IMR-90 (cell line): Measurements from ENCODE around the gene UBE2E2. TPM values are rescaled to one million over a fixed set of nuclear protein-coding genes. Genes with fewer than 3 reads are reported as not detected.

Source experiments
- ATAC-seq: fragments of 200-7000 bp; cut with Tn5 transposase; 2 replicates; pipeline ENCODE4 v1.9.1; 2020; ENCODE audit warnings: low read depth, mild to moderate bottlenecking, moderate library complexity
- BruUV-seq: library from RNA; stranded (reverse); fragments of 400-500 nt; replicated peaks from 2 replicates; lab custom pipeline; 2021; lab: Mats Ljungman, UMichigan
- CTCF ChIA-PET: fragments of 300-600 bp; formaldehyde crosslinking; extraction: SDS; loops from one replicate; lab custom pipeline; 2021; ENCODE audit warnings: antibody characterized with exemption; lab: Yijun Ruan, JAX
- POLR2A ChIA-PET: fragments of 300-600 bp; sonication (Branson Sonifier 250); formaldehyde crosslinking; loops from one replicate; lab custom pipeline; 2022; ENCODE audit warnings: antibody characterized with exemption; ENCODE audit not compliant: unreplicated experiment; lab: Charles Lee
- DNase-seq: peaks from one replicate; pipeline ENCODE4 v3.0.0; 2013
- H2AFZ ChIP-seq: replicated peaks from 2 replicates; pipeline ENCODE3; 2013; ENCODE audit warnings: low read length, mild to moderate bottlenecking; ENCODE audit not compliant: poor library complexity
- H2AK5ac ChIP-seq: 2 replicates; pipeline ENCODE4 v1.6.1; 2013; ENCODE audit warnings: low read depth, low read length, inconsistent platforms
- H2AK9ac ChIP-seq: replicated peaks from 2 replicates; pipeline ENCODE3; 2013; ENCODE audit warnings: mild to moderate bottlenecking, low read depth, low read length, moderate library complexity; ENCODE audit not compliant: poor library complexity
- H2BK120ac ChIP-seq: 2 replicates; pipeline ENCODE4 v1.6.1; 2013; ENCODE audit warnings: low read depth, low read length, inconsistent platforms
- H2BK15ac ChIP-seq: 3 replicates; pipeline ENCODE4 v1.6.1; 2013; ENCODE audit warnings: low read depth, low read length, inconsistent platforms
- H2BK20ac ChIP-seq: 2 replicates; pipeline ENCODE4 v1.6.1; 2013; ENCODE audit warnings: low read depth, mild to moderate bottlenecking, inconsistent platforms, low read length, moderate library complexity
- H2BK5ac ChIP-seq: 2 replicates; pipeline ENCODE4 v1.6.1; 2013; ENCODE audit warnings: mild to moderate bottlenecking, low read depth, low read length, inconsistent platforms; ENCODE audit not compliant: poor library complexity, severe bottlenecking
- H3K14ac ChIP-seq: replicated peaks from 2 replicates; pipeline ENCODE4 v1.6.1; 2013; ENCODE audit warnings: low read depth, low read length, inconsistent platforms
- H3K18ac ChIP-seq: 2 replicates; pipeline ENCODE4 v1.6.1; 2013; ENCODE audit warnings: low read depth, low read length, control low read depth
- H3K23ac ChIP-seq: 2 replicates; pipeline ENCODE4 v1.6.1; 2013; ENCODE audit warnings: low read depth, low read length, inconsistent platforms
- H3K27ac ChIP-seq: 2 replicates; pipeline ENCODE4 v1.5.1; 2013; ENCODE audit warnings: mild to moderate bottlenecking, control low read depth, low read length; ENCODE audit not compliant: insufficient read depth
- H3K27me3 ChIP-seq: 2 replicates; pipeline ENCODE4 v1.6.1; 2013; ENCODE audit warnings: low read length; ENCODE audit not compliant: control insufficient read depth, insufficient read depth
- H3K36me3 ChIP-seq: 2 replicates; pipeline ENCODE4 v1.6.1; 2013; ENCODE audit warnings: low read length, mixed read lengths; ENCODE audit not compliant: control insufficient read depth, insufficient read depth
- H3K4ac ChIP-seq: 2 replicates; pipeline ENCODE4 v1.6.1; 2013; ENCODE audit warnings: low read depth, low read length, inconsistent platforms
- H3K4me1 ChIP-seq: 2 replicates; pipeline ENCODE4 v1.6.1; 2013; ENCODE audit warnings: low read length, mixed read lengths; ENCODE audit not compliant: control insufficient read depth, insufficient read depth
- H3K4me2 ChIP-seq: 2 replicates; pipeline ENCODE4 v1.6.1; 2013; ENCODE audit warnings: low read depth, mild to moderate bottlenecking, control low read depth, low read length, moderate library complexity
- H3K4me3 ChIP-seq: 2 replicates; pipeline ENCODE4 v1.5.1; 2013; ENCODE audit warnings: low read depth, mild to moderate bottlenecking, control low read depth, low read length, moderate library complexity; ENCODE audit not compliant: insufficient read depth
- H3K56ac ChIP-seq: 2 replicates; pipeline ENCODE4 v1.6.1; 2013; ENCODE audit warnings: low read length, inconsistent platforms; ENCODE audit not compliant: insufficient read depth; ENCODE audit errors: extremely low read depth
- H3K79me1 ChIP-seq, 2 experiments: 2 replicates each; pipeline ENCODE4 v1.6.1; 2013; ENCODE audit warnings: low read length in 2 of 2, inconsistent platforms in 1 of 2, low read depth in 1 of 2
- H3K9ac ChIP-seq: 2 replicates; pipeline ENCODE4 v1.6.1; 2013; ENCODE audit warnings: low read depth, low read length, control low read depth
- H3K9me1 ChIP-seq: 2 replicates; pipeline ENCODE4 v1.6.1; 2013; ENCODE audit warnings: low read length, inconsistent platforms; ENCODE audit not compliant: insufficient read depth
- H3K9me3 ChIP-seq: 2 replicates; pipeline ENCODE4 v1.6.1; 2013; ENCODE audit warnings: low read length; ENCODE audit not compliant: control insufficient read depth, insufficient read depth
- H4K20me1 ChIP-seq: 2 replicates; pipeline ENCODE4 v1.6.1; 2013; ENCODE audit warnings: low read length, inconsistent platforms; ENCODE audit not compliant: insufficient read depth
- H4K5ac ChIP-seq: 2 replicates; pipeline ENCODE4 v1.6.1; 2013; ENCODE audit warnings: mild to moderate bottlenecking, low read depth, low read length, control low read depth
- H4K8ac ChIP-seq, 2 experiments: 2 replicates each; pipeline ENCODE4 v1.6.1; 2013; ENCODE audit warnings: low read depth in 2 of 2, low read length in 2 of 2, control low read depth in 1 of 2, inconsistent platforms in 1 of 2
- H4K91ac ChIP-seq: 2 replicates; pipeline ENCODE4 v1.6.1; 2013; ENCODE audit warnings: low read depth, low read length, inconsistent platforms; ENCODE audit not compliant: insufficient read depth
- MAFK ChIP-seq: IDR thresholded peaks from 2 replicates; pipeline ENCODE4 v1.6.1; 2012; ENCODE audit warnings: low read depth, low read length, improper control_type of control experiment
- NFE2L2 ChIP-seq: fragments of 150-350 bp; IDR thresholded peaks from 2 replicates; pipeline ENCODE4 v1.6.1; 2016; ENCODE audit warnings: low read depth, mild to moderate bottlenecking, low read length
- RFX5 ChIP-seq: IDR thresholded peaks from 2 replicates; pipeline ENCODE4 v1.8.0; 2012; ENCODE audit warnings: low read depth, mild to moderate bottlenecking, low read length, moderate library complexity
- SMC3 ChIP-seq: fragments of 150-350 bp; IDR thresholded peaks from 2 replicates; pipeline ENCODE4 v1.6.1; 2016; ENCODE audit warnings: low read depth, mild to moderate bottlenecking, antibody characterized with exemption, low read length, moderate library complexity
- USF2 ChIP-seq: fragments of 150-350 bp; IDR thresholded peaks from 2 replicates; pipeline ENCODE4 v1.6.1; 2017; ENCODE audit warnings: mild to moderate bottlenecking, antibody characterized with exemption, low read length, low read depth
- WGBS, 2 experiments: methylation state at CpG; one replicate each; pipeline versions ENCODE4 v1.1.5 to v1.1.7; 2013; ENCODE audit warnings: missing lambda C conversion rate in 2 of 2; ENCODE audit not compliant: insufficient read length in 1 of 2; ENCODE audit errors: extremely low coverage in 2 of 2; 5-methylcytosine and 5-hydroxymethylcytosine counted together
- dilution Hi-C: fragments of 300-500 bp; cut with HindIII; formaldehyde crosslinking; loops from one replicate; pipeline ENCODE4 v1.14.3; 2018; ENCODE audit warnings: low sequenced_read_pairs; ENCODE audit not compliant: unreplicated experiment
- in situ Hi-C: fragments of 300-500 bp; cut with MboI; formaldehyde crosslinking; loops from 3 replicates; pipeline ENCODE4 v1.14.3; 2019; ENCODE audit warnings: low sequenced_read_pairs, inconsistent platforms, mixed read lengths
- intact Hi-C: fragments of 100-400 bp; cut with micrococcal nuclease; formaldehyde crosslinking; loops from 2 replicates; pipeline ENCODE4 v1.10.0; 2022
- polyA plus RNA-seq, 3 experiments: library from polyadenylated mRNA; depleted of rRNA; stranded (reverse); fragments of >200 nt; gene quantifications; 2 replicates each; pipeline ENCODE4 v1.2.3, GENCODE V29; 2012; ENCODE audit warnings: low replicate concordance in 1 of 3
- total RNA-seq: library from RNA; depleted of rRNA; stranded (reverse); fragments of >200 nt; gene quantifications from 2 replicates; pipeline ENCODE4 v1.2.3, GENCODE V29; 2012

The UBE2E2 gene
- total and polyA plus RNA-seq, 2 of the 4 experiments (the other 2 are of a cell fraction): 18.6 to 32.7 TPM

GRCh38 chr3:23501201-23501802, 298.2 kb downstream of the UBE2E2 start:
- no peak overlapping the region for H3K14ac ChIP-seq
- peaks cover 2% of the 10 kb centered on the region; the same call in 1 of the 2 replicates for H3K4me1 ChIP-seq
- H2AK5ac ChIP-seq: no peak overlapping the region
- H3K4me3 ChIP-seq: no peak overlapping the region
- H2AFZ ChIP-seq: no peak overlapping the region
- no peak overlapping the region for H2BK5ac ChIP-seq
- no peak overlapping the region for H4K8ac ChIP-seq
- H3K9me3 ChIP-seq: no peaks in the 10 kb centered on the region
- H2AK9ac ChIP-seq: peak overlapping the region; percentile 34
- ATAC-seq (no peak), DNase-seq (peak; percentile 9)
- no peak overlapping the region for H2BK20ac ChIP-seq
- H3K23ac ChIP-seq: no peak overlapping the region
- no CpG with 5 or more reads among the region's 4 CpGs for WGBS, 2 experiments
- H2BK120ac ChIP-seq: no peak overlapping the region
- H3K18ac ChIP-seq: no peak overlapping the region
- no peak overlapping the region for H3K4me2 ChIP-seq
- in situ Hi-C loops: no loop called here
- no TSS peak for BruUV-seq
- H3K79me1 ChIP-seq: peaks cover 0 to 3% of the 10 kb centered on the region in 2 experiments; a peak in 1 of 4 replicates
- no peak overlapping the region for H4K91ac ChIP-seq
- H3K36me3 ChIP-seq: no peaks in the 10 kb centered on the region
- no peak overlapping the region for H3K56ac ChIP-seq
- no peak overlapping the region for H3K27ac ChIP-seq
- POLR2A ChIA-PET: no interaction called here
- H3K9ac ChIP-seq: no peak overlapping the region
- no peak overlapping the region for H2BK15ac ChIP-seq
- TF ChIP-seq MAFK: no peak
- no peak for TF ChIP-seq RFX5
- no peak for TF ChIP-seq SMC3
- no peak for TF ChIP-seq USF2
- TF ChIP-seq NFE2L2: no peak
- no peaks in the 10 kb centered on the region for H4K20me1 ChIP-seq
- no peaks in the 10 kb centered on the region for H3K27me3 ChIP-seq
- no peak overlapping the region for H3K4ac ChIP-seq
- dilution Hi-C loops: no loop called here
- CTCF ChIA-PET: interaction anchor here (0.6 kb wide), 1 partner anchor 187 kb away, joined by 3 read pairs; no protein-coding TSS in a partner anchor
- no peaks in the 10 kb centered on the region for H3K9me1 ChIP-seq
- no peak overlapping the region for H4K5ac ChIP-seq
- intact Hi-C loops: no loop called here
